H9 (cell line): ENCODE data around the gene ELP1. TPM values are rescaled to one million over a fixed set of nuclear protein-coding genes. Genes with fewer than 3 reads are reported as not detected.

Experiments
- DNase-seq: peaks from one replicate; pipeline ENCODE4 v3.0.0-alpha.2; 2017
- H2AFZ ChIP-seq: one replicate; pipeline ENCODE4 v1.6.1; 2013; ENCODE audit warnings: mild to moderate bottlenecking, low read length, control low read depth, moderate library complexity
- H2AK5ac ChIP-seq: 2 replicates; pipeline ENCODE4 v1.6.1; 2013; ENCODE audit warnings: low read length, control low read depth, mixed read lengths; ENCODE audit not compliant: insufficient read length
- H2BK120ac ChIP-seq: one replicate; pipeline ENCODE4 v1.6.1; 2013; ENCODE audit warnings: low read depth, mild to moderate bottlenecking, low read length, control low read depth, inconsistent platforms; ENCODE audit not compliant: poor library complexity, severe bottlenecking
- H2BK12ac ChIP-seq: 2 replicates; pipeline ENCODE4 v1.6.1; 2013; ENCODE audit warnings: low read length, control low read depth, mixed read lengths, low read depth; ENCODE audit not compliant: insufficient read length
- H2BK15ac ChIP-seq: 2 replicates; pipeline ENCODE4 v1.6.1; 2013; ENCODE audit warnings: low read depth, low read length, control low read depth
- H2BK20ac ChIP-seq: one replicate; pipeline ENCODE4 v1.6.1; 2013; ENCODE audit warnings: low read depth, mild to moderate bottlenecking, low read length, control low read depth, inconsistent platforms; ENCODE audit not compliant: poor library complexity, severe bottlenecking
- H2BK5ac ChIP-seq: 2 replicates; pipeline ENCODE4 v1.6.1; 2013; ENCODE audit warnings: low read length, control low read depth, mixed read lengths; ENCODE audit not compliant: insufficient read length
- H3K14ac ChIP-seq: 2 replicates; pipeline ENCODE4 v1.6.1; 2013; ENCODE audit warnings: low read length, control low read depth; ENCODE audit not compliant: insufficient read depth
- H3K18ac ChIP-seq: 2 replicates; pipeline ENCODE4 v1.6.1; 2013; ENCODE audit warnings: low read depth, mild to moderate bottlenecking, mixed read lengths, low read length, control low read depth; ENCODE audit not compliant: insufficient read length
- H3K23ac ChIP-seq: 2 replicates; pipeline ENCODE4 v1.6.1; 2013; ENCODE audit warnings: low read length, control low read depth, mixed read lengths, low read depth; ENCODE audit not compliant: insufficient read length
- H3K23me2 ChIP-seq: 2 replicates; pipeline ENCODE4 v1.6.1; 2013; ENCODE audit warnings: low read depth, mild to moderate bottlenecking, mixed read lengths, low read length, control low read depth; ENCODE audit not compliant: insufficient read length, poor library complexity, severe bottlenecking
- H3K27ac ChIP-seq: 2 replicates; pipeline ENCODE4 v1.5.1; 2013; ENCODE audit warnings: low read length, control low read depth, mixed read lengths, low read depth; ENCODE audit not compliant: insufficient read length
- H3K27me3 ChIP-seq: 2 replicates; pipeline ENCODE4 v1.6.1; 2013; ENCODE audit warnings: low read length, control low read depth, inconsistent platforms; ENCODE audit not compliant: insufficient read depth
- H3K4ac ChIP-seq: 2 replicates; pipeline ENCODE4 v1.6.1; 2013; ENCODE audit warnings: low read depth, mild to moderate bottlenecking, control low read depth, inconsistent platforms, low read length, moderate library complexity
- H3K4me1 ChIP-seq: 2 replicates; pipeline ENCODE4 v1.6.1; 2013; ENCODE audit warnings: low read length, control low read depth, inconsistent platforms; ENCODE audit not compliant: insufficient read depth
- H3K4me2 ChIP-seq: 2 replicates; pipeline ENCODE4 v1.6.1; 2013; ENCODE audit warnings: low read length, control low read depth, mixed read lengths; ENCODE audit not compliant: insufficient read length, insufficient read depth
- H3K56ac ChIP-seq: 2 replicates; pipeline ENCODE4 v1.6.1; 2013; ENCODE audit warnings: low read depth, mild to moderate bottlenecking, mixed read lengths, low read length, control low read depth; ENCODE audit not compliant: insufficient read length
- H3K79me1 ChIP-seq: 2 replicates; pipeline ENCODE4 v1.6.1; 2013; ENCODE audit warnings: low read depth, mild to moderate bottlenecking, moderate library complexity, low read length, control low read depth, inconsistent platforms; ENCODE audit not compliant: insufficient read depth, poor library complexity, severe bottlenecking
- H3K79me2 ChIP-seq: 2 replicates; pipeline ENCODE4 v1.6.1; 2013; ENCODE audit warnings: low read length, control low read depth, inconsistent platforms; ENCODE audit not compliant: insufficient read depth
- H3K9ac ChIP-seq: 2 replicates; pipeline ENCODE4 v1.6.1; 2013; ENCODE audit warnings: low read length, control low read depth, mixed read lengths; ENCODE audit not compliant: insufficient read length; ENCODE audit errors: extremely low read depth
- H3K9me3 ChIP-seq: one replicate; pipeline ENCODE4 v1.6.1; 2013; ENCODE audit warnings: low read depth, low read length, inconsistent platforms; ENCODE audit not compliant: control insufficient read depth
- H3T11ph ChIP-seq: one replicate; pipeline ENCODE4 v1.6.1; 2013; ENCODE audit warnings: mild to moderate bottlenecking, low read length, control low read depth, inconsistent platforms
- H4K20me1 ChIP-seq: one replicate; pipeline ENCODE4 v1.6.1; 2013; ENCODE audit not compliant: control insufficient read depth, insufficient read length, insufficient read depth
- H4K5ac ChIP-seq: 2 replicates; pipeline ENCODE4 v1.6.1; 2013; ENCODE audit warnings: low read depth, mild to moderate bottlenecking, mixed read lengths, low read length, control low read depth; ENCODE audit not compliant: insufficient read length
- H4K8ac ChIP-seq: replicated peaks from 2 replicates; pipeline ENCODE4 v1.6.1; 2013; ENCODE audit warnings: low read length, control low read depth, mixed read lengths, low read depth; ENCODE audit not compliant: insufficient read length
- H4K91ac ChIP-seq: 2 replicates; pipeline ENCODE4 v1.6.1; 2013; ENCODE audit warnings: low read depth, mild to moderate bottlenecking, moderate library complexity, mixed read lengths, low read length, control low read depth; ENCODE audit not compliant: insufficient read length
- H3K27ac Mint-ChIP-seq, 3 experiments: 2 replicates in 2 of 3; 3 replicates in 1 of 3; pipeline ENCODE4 v1.8.0; 2020 to 2021; ENCODE audit warnings: mixed read lengths in 3 of 3, mild to moderate bottlenecking in 1 of 3, moderate library complexity in 1 of 3
- H3K27me3 Mint-ChIP-seq: 2 replicates; pipeline ENCODE4 v1.8.0; 2021; ENCODE audit warnings: low read depth, mild to moderate bottlenecking, moderate library complexity, mixed read lengths
- H3K36me3 Mint-ChIP-seq, 3 experiments: 2 replicates in 2 of 3; 3 replicates in 1 of 3; pipeline ENCODE4 v1.8.0; 2020 to 2021; ENCODE audit warnings: low read depth in 3 of 3, mixed read lengths in 3 of 3; ENCODE audit not compliant: insufficient read depth in 1 of 3
- H3K4me1 Mint-ChIP-seq, 2 experiments: 2 replicates each; pipeline ENCODE4 v1.8.0; 2020; ENCODE audit warnings: mixed read lengths in 2 of 2
- H3K4me3 Mint-ChIP-seq, 2 experiments: 2 replicates in 1 of 2; 3 replicates in 1 of 2; pipeline ENCODE4 v1.8.0; 2020 to 2021; ENCODE audit warnings: mild to moderate bottlenecking in 2 of 2, mixed read lengths in 2 of 2, moderate library complexity in 1 of 2
- H3K9me3 Mint-ChIP-seq, 2 experiments: 2 replicates in 1 of 2; 3 replicates in 1 of 2; pipeline ENCODE4 v1.8.0; 2020; ENCODE audit warnings: mild to moderate bottlenecking in 2 of 2, mixed read lengths in 2 of 2, moderate library complexity in 1 of 2
- CTCF ChIP-seq: fragments of 200-600 bp; sonication (generic); conservative IDR thresholded peaks from 3 replicates; pipeline ENCODE4 v1.8.0; 2021; ENCODE audit warnings: antibody characterized with exemption, mild to moderate bottlenecking
- total RNA-seq: library from RNA; stranded (reverse); gene quantifications from 2 replicates; pipeline ENCODE4 v1.2.1, GENCODE V29; 2021

The ELP1 gene
- total RNA-seq, 1 experiment from 2014 or later, result 38.7 TPM

DNA sequence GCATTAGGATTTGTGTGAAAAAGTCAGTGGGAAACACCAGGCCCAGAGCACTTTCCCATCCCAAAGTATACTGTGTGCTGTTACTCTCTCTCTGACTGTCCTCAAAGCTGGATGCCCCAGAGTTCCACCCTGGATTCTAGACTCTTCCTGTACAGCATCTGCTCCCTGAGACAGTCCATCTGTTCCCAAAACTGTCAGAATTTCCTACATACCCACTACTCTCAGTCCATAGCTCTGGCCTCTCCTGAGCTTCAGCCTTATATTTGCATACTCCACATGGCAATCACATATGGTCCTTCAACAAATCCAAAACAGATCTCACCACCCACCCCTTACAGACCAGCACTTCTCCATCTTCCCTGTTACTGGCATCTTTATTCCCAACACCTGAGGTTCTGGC, 9.5 kb downstream of the ELP1 start:
- no peaks in the 10 kb centered on the region for H3K9me3 Mint-ChIP-seq
- no peaks in the 10 kb centered on the region for H3K23me2 ChIP-seq
- no peak overlapping the region for H2BK12ac ChIP-seq
- no peaks in the 10 kb centered on the region for H3K4me1 ChIP-seq
- TF ChIP-seq CTCF, result no peak
- H3K4me1 Mint-ChIP-seq, result no peaks in the 10 kb centered on the region
- no peak overlapping the region for H3K14ac ChIP-seq
- H4K91ac ChIP-seq, result no peak overlapping the region
- no peak overlapping the region for H2AK5ac ChIP-seq
- DNase-seq, result no peak
- no peak overlapping the region for H2AFZ ChIP-seq
- H3K4me2 ChIP-seq, result no peak overlapping the region
- H3T11ph ChIP-seq, result no peak overlapping the region
- no peak overlapping the region for H3K4ac ChIP-seq
- no peak overlapping the region for H3K18ac ChIP-seq
- no peak overlapping the region for H3K23ac ChIP-seq
- no peaks in the 10 kb centered on the region for H3K27me3 ChIP-seq
- H3K27ac ChIP-seq, result no peak overlapping the region
- no peaks in the 10 kb centered on the region for H3K79me2 ChIP-seq
- no peaks in the 10 kb centered on the region for H3K79me1 ChIP-seq
- H3K9me3 ChIP-seq, result no peaks in the 10 kb centered on the region
- H2BK5ac ChIP-seq, result no peak overlapping the region
- no peak overlapping the region for H2BK20ac ChIP-seq
- no peak overlapping the region for H4K5ac ChIP-seq
- no peaks in the 10 kb centered on the region for H4K20me1 ChIP-seq
- H3K56ac ChIP-seq, result no peak overlapping the region
- H3K4me3 Mint-ChIP-seq, result no peak overlapping the region
- H3K36me3 Mint-ChIP-seq, result peaks cover 6 to 65% (median 54%) of the 10 kb centered on the region in 3 experiments; a peak in 6 of 7 replicates
- no peak overlapping the region for H2BK120ac ChIP-seq
- H3K27me3 Mint-ChIP-seq, result no peaks in the 10 kb centered on the region
- H2BK15ac ChIP-seq, result no peak overlapping the region
- H3K27ac Mint-ChIP-seq, result no peak overlapping the region
- H3K9ac ChIP-seq, result no peak overlapping the region
- H4K8ac ChIP-seq, result no peak overlapping the region
